SK-N-SH treated with all-trans-retinoic acid at 6 μM for 48 hours (cell line): ENCODE data around the gene FAM3B.

ENCODE experiments used
- BACH2 ChIP-seq: fragments of 250-450 bp; sonication (Bioruptor Pico); IDR thresholded peaks from 2 replicates; pipeline ENCODE4 v1.9.0; 2021; ENCODE audit warnings: mild to moderate bottlenecking, borderline replicate concordance
- CREB5 ChIP-seq: fragments of 250-450 bp; sonication (Bioruptor Pico); IDR thresholded peaks from 2 replicates; pipeline ENCODE4 v1.5.1; 2020; ENCODE audit warnings: low read depth, mild to moderate bottlenecking, moderate library complexity
- CSDC2 ChIP-seq: fragments of 250-450 bp; sonication (Bioruptor Pico); IDR thresholded peaks from 2 replicates; pipeline ENCODE4 v1.5.0; 2020; ENCODE audit warnings: mild to moderate bottlenecking, moderate library complexity
- CSRNP3 ChIP-seq: fragments of 250-450 bp; sonication (Bioruptor Pico); IDR thresholded peaks from 2 replicates; pipeline ENCODE4 v1.5.1; 2021; ENCODE audit warnings: mild to moderate bottlenecking, moderate library complexity
- ESRRG ChIP-seq: fragments of 250-450 bp; sonication (Bioruptor Pico); IDR thresholded peaks from 2 replicates; pipeline ENCODE4 v1.6.1; 2021; ENCODE audit warnings: mild to moderate bottlenecking
- GLIS3 ChIP-seq: fragments of 250-450 bp; sonication (Bioruptor Pico); IDR thresholded peaks from 2 replicates; pipeline ENCODE4 v1.5.0; 2020; ENCODE audit warnings: mild to moderate bottlenecking, moderate library complexity
- ISL1 ChIP-seq: fragments of 250-450 bp; sonication (Bioruptor Pico); IDR thresholded peaks from 2 replicates; pipeline ENCODE4 v2.1.2; 2022; ENCODE audit warnings: mild to moderate bottlenecking, moderate library complexity
- PATZ1 ChIP-seq: fragments of 250-450 bp; sonication (Bioruptor Pico); IDR thresholded peaks from 2 replicates; pipeline ENCODE4 v1.8.0; 2020; ENCODE audit warnings: mild to moderate bottlenecking, moderate library complexity, borderline replicate concordance
- RARB ChIP-seq: fragments of 250-450 bp; sonication (Bioruptor Pico); IDR thresholded peaks from 2 replicates; pipeline ENCODE4 v1.8.0; 2021; ENCODE audit warnings: mild to moderate bottlenecking, moderate library complexity
- ZC3H10 ChIP-seq: fragments of 250-450 bp; sonication (Bioruptor Pico); IDR thresholded peaks from 2 replicates; pipeline ENCODE4 v1.5.1; 2021; ENCODE audit warnings: mild to moderate bottlenecking, moderate library complexity
- ZFP3 ChIP-seq: fragments of 250-450 bp; sonication (Bioruptor Pico); IDR thresholded peaks from 2 replicates; pipeline ENCODE4 v1.5.0; 2020; ENCODE audit warnings: mild to moderate bottlenecking, moderate library complexity
- ZNF8 ChIP-seq: fragments of 450-650 bp; formaldehyde crosslinking; IDR thresholded peaks from 2 replicates; pipeline ENCODE4 v1.5.0; 2020; ENCODE audit warnings: mild to moderate bottlenecking, moderate library complexity

GRCh38 chr21:41363370-41364270, 47.0 kb downstream of the FAM3B start:
- TF ChIP-seq ISL1 (no peak), ESRRG (CRISPR knock-in tag) (no peak), CREB5 (no peak), CSRNP3 (CRISPR knock-in tag) (no peak), GLIS3 (CRISPR knock-in tag) (no peak), PATZ1 (CRISPR knock-in tag) (no peak), CSDC2 (CRISPR knock-in tag) (no peak), ZFP3 (CRISPR knock-in tag) (no peak), ZNF8 (no peak), RARB (CRISPR knock-in tag) (no peak), ZC3H10 (CRISPR knock-in tag) (no peak), BACH2 (CRISPR knock-in tag) (no peak)
